HG03196 (cell line): ENCODE results near the gene PRCD.
A peak's percentile ranks its signal among the peaks of the same experiment; 100 is the strongest.
"Not testable (repeated sequence)": the region's sequence is repeated elsewhere in the genome, so short reads cannot be mapped to it uniquely, and the experiment has no call there.

Experiments
- ATAC-seq: cut with Tn5 transposase; IDR thresholded peaks from one replicate; pipeline ENCODE4 v1.9.1; 2021; ENCODE audit not compliant: unreplicated experiment

PRCD gene

DNA sequence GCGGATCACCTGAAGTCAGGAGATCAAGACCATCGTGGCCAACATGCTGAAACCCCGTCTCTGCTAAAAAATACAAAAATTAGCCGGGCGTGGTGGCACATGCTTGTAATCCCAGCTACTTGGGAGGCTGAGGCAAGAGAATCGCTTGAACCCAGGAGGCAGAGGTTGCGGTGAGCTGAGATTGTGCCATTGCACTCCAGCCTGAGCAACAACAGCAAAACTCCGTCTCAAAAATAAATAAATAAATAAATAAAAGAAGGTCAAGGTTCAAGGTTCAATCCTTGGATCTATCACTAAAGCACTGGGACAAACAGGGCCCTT lies 14.4 kb upstream of the PRCD start:
- not testable (repeated sequence) for ATAC-seq

DNA sequence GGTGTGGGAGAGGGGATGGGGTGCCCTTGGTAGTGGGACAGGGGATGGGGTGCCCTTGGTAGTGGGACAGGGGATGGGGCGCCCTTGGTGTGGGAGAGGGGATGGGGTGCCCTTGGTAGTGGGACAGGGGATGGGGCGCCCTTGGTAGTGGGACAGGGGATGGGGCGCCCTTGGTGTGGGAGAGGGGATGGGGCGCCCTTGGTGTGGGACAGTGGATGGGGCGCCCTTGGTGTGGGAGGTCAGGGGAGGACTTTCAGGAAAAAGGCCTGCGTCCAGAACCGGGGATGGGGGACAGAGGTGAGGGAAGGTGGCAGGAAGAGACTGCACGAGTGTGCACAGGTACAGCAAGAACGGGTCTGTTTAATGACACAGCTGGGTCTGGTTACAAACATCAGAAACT lies 12.8 kb upstream of the PRCD start:
- not testable (repeated sequence) for ATAC-seq

DNA sequence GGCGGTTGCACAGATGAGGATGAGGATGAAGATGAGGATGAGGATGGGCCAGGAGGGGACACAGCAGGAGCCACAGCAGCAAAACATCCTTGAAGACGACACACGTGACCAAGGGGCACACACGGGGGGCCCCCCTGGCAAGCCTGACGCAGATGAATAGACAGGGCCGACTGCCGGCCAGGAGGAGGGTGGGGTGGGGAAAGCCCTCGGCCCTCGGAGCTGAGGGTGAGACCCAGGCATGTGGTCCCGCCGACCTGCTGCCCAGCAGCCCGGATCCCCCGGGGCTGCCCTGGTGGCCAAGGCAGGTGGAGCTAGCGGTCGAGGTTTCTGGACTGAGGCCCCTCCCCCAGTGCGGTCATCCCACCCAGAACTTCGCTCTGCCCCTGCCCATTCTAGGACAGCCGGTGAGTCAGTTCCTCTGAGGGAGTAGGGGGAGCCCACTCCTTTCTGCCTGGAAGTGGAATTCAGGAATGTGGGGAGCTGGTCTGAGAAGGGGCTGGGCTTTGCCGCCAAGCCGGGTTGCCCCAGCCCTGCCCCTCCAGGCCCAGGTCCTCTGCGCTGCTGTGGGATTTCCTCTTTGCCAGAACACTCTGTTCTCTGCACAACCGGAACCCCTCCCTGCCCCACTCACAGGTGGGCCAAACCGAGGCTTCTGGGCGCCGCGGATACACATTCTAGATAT lies 12.3 kb upstream of the PRCD start:
- ATAC-seq = peak; percentile 57

DNA sequence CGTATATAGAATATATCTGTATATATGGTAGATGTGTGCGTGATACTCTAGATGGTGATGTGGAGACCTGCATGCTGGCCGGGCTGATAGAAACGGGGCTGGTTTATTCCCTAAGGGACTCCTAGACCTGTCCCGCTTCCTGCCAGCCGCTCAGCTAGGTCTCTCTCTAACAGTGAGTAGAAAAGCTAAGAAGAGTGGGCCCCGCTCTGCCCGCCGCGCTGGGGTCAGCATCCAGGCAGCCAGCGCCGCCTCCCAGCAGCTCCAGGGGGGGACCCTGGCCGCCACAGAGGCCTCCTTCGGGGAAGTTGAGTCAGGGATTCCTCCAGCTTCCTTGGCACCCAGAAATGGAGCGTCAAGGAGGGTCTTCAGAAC lies 11.7 kb upstream of the PRCD start:
- ATAC-seq = peak; percentile 44

DNA sequence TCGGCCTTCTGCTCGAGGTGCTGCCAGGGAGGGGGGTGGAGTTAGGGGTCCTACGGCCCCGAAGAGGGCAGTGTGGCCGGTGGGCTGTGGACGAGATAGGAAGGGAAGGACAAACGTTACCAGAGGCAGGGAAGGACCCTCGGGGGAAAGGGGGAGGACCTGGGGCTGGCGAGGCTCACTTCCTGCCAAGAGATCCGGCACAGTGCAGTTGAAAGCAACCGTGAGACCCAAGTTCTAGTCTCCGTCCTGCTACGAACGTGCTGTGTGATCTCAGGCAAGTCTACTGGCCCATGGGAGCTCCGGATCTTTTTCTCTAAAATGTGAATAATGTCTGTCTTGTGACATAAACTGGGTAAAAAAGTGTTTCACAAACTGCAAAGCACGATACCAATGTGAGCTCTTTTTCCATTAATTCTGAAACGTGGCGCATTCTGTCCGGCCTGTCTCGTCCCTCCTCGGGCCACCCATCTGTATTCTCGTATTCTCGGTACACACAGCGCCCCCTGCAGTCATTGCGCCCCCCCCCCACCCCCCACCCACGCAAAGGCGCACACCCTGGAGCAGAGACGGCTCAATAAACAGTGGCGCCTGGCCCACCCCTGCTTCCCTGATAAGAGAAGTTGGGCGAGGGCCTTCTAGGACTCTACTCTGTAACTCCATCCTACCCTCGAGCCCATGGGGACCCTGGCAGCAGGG lies 11.2 kb upstream of the PRCD start:
- no peak for ATAC-seq

DNA sequence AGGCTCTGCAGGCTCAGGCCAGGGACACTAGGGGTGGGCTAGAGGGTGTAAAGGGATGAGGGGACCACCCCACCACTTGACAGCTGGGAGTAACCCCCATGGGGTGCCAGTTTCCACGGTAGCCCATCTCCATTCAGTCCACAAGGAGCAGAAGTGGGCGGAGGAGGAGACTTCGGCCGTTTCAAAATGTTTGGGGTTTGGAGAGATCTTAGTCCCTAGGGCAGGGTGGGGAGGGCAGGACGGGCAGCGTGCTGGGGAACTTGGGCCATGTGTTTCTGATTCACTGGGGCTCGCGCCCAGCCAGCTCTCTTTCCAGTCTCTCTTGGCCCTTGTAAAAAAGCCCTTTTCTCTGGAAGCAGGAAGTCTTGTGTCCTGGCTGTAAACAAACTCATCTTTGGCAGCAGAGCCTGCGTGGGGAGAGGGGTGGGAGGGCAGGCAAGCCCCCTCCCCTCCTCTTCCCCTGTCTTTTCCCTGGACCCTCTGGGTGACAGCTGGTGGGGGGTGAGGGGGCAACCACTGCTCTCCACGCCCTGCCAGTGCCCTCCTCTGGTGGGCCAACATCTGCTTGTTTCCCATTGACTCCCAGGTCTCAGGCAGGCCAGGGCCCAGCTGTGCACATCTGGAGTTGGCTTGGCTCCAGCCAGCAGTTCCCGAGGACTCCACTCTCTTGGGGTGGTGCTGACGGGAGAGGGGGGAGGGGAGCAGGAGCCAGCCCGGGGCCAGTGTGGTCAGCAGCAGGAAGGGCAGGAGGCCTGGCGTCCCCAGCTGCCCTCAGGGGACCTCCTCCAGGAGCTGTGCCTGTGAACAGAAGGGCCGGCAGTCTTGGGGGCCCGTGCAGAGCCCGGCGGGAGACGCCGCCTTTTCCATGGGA lies 10.4 kb upstream of the PRCD start:
- no peak for ATAC-seq

DNA sequence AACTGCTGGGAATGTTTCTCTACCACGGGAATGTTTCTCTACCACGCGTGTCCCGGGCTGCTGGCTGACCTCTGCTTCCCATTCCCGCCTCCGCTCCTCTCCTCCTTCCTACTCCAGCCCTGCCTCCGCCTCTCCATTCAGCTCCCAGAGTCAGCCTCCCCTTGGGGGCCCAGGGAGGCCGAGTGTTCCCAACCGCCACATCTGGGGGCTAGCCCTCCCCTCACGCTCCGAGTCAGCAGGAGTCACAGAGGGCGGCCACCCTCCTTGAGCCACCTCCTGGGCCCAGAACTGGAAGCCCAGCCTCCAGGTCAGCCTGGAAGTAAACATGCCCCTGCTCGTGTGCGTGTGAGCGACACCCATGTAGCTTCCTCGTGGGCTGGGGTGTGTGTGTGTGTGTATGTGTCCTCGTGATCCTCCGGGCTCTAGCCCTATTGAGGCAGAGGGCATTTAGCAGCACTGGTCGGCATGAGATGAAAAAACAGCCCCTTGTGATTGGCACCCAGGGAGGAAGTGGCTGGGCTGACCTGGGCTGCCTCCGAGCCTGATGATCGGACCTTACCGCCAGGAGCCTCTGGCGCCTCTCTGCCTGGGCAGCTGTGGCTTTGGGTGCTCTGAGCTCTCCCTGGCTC lies 9.6 kb upstream of the PRCD start:
- no peak for ATAC-seq

DNA sequence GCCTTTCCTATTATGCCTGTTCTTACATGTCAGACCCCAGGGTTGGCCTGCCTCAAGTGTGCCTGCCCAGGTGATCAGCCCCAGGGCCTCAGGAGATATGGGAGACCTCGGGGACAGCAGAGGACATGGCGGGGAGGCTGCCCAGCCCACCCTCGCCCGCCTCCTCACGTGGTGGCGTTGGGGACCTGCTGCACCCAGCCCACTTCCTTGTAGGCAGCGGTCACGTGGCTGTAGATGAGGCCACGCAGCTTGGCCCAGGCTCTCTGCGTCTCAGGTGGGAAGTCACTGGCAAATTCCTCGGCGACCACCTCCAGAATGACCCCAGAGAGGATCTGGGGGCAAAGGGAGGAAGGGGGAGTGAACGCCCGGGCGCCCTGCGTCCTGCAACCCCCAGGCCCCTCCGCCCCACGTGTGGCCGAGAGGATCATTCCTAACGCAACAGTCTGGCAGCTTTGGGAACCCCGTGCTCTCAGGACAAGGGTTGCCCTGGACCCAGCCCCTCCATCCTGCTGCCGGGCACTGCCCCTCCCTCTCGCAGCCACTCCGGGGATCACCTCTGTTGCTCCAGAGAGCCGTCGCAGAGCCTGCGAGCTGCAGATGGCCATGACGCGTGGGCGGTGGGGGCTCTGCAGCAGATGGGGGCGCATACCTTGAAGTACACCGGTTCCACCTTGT lies 8.9 kb upstream of the PRCD start:
- no peak for ATAC-seq

DNA sequence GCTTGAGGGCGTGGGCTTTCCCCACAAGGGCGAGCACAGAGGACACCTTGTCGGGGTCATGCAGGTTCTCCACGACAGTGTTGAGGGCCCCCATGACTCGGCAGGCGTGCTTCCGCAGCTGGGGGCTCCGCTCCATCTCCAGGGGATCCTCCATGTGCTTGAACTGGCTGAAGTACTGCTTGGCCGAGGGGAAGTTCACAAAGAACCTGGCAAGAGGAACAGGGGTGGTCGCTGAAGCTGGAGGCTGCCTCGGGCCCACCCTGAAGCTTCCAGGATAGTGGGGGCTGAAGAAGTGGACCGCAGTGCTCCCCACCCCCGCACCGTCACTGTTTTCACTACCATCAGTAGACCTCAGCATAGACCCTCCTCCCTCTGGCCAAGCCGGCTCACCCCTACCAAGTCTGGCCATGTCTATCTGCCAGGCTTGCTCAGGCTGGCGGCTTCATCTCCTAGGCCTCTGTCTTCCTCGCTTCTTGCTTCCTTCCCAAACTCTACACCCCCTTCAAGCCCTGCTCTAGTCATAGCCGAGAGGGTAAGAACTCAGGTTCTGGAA lies 8.3 kb upstream of the PRCD start:
- ATAC-seq = no peak

DNA sequence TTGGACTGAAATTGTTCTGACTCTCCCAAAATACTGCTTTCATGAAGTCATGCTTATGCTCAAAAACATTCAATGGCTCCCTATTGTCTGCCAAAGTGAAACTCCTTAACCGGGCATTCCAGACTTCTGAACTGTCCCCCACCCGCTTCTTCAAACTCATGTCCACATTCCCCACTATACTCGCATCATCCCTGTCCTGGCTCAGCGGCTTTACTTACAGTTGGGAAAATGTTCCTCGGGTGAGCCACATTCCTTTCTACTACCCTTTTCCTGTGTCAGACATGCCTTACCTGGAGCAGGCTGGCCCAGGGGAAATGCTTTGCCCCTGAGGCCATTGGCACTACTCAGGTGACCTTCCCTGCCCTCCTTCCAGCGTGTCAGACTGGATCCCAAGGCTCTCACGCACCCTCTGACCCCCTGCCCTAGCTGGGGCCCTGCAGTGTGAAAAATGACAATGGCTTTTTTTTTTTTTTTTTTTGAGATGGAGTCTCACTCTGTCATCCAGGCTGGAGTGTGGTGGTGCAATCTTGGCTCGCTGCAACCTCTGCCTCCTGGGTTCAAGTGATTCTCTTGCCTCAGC lies 7.7 kb upstream of the PRCD start:
- ATAC-seq = no peak

DNA sequence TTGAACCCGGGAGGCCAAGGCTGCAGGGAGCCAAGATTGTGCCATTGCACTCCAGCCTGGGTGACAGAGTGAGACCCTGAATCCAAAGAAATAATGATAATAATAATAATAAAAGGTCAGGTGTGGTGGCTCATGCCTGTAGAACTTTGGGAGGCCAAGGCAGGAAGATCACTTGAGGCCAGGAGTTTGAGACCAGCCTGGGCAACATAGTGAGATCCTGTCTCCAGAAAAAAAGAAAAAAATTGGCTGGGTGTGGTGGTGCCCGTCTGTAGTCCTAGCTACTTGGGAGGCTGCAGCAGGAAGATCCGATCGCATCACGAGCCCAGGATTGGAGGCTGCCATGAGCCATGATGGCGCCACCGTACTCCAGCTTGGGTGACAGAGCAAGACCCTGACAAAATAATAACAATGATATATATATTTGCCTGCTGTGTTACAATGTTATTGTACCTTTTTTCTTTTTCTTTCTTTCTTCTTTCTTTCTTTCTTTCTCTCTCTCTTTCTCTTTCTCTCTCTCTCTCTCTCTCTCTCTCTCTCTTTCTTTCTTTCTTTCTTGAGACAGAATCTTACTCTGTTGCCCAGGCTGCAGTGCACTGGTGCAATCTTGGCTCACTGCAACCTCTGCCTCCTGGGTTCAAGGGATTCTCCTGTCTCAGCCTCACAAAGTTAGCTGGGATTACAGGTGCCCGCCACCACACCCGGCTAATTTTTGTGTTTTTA lies 6.0 kb upstream of the PRCD start:
- ATAC-seq = not testable (repeated sequence)

DNA sequence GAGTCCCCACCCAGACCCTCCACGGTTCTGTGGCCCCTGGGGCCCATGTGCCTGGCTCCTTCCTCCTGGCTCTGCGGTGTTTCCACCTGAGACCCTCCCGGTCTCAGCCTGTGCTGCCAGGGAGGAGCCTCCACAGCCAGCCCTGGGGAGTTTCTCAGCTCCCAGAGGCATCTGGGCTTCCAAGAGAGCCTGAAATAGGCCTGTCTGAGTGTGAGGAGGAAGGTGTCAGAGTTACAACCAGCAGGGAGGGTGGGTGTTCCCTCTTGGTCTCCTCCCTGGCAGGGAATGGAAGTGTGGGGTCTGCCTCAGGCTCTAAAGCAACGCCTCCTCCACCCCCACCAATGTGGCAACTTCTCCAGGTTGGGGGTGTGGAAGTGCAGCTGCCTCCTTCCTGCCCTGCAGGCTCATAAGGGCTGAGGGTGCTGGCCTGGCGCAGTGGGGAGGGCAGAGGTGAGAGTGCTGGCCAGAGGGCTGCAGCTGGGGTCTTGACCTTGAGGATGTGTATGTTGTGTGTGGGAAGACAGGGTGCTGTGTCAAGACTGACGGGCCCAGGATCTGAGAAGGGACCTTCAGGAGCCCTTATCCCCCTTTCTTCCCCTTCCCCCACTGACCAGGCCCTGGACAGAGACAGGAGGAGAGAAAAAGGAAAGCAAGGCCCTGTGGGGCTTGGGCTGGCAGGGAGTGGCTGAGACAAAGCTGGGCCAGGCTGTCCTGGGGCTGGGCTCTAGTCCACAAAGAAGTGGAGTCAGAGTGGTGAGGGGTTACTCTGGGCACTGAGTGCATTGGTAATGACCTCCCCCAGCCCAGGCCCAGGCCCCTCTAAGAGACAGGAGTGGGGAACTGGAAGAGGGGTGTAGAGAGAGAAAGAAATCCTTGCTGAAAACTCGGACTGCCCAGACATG lies 4.8 kb upstream of the PRCD start:
- ATAC-seq = no peak

DNA sequence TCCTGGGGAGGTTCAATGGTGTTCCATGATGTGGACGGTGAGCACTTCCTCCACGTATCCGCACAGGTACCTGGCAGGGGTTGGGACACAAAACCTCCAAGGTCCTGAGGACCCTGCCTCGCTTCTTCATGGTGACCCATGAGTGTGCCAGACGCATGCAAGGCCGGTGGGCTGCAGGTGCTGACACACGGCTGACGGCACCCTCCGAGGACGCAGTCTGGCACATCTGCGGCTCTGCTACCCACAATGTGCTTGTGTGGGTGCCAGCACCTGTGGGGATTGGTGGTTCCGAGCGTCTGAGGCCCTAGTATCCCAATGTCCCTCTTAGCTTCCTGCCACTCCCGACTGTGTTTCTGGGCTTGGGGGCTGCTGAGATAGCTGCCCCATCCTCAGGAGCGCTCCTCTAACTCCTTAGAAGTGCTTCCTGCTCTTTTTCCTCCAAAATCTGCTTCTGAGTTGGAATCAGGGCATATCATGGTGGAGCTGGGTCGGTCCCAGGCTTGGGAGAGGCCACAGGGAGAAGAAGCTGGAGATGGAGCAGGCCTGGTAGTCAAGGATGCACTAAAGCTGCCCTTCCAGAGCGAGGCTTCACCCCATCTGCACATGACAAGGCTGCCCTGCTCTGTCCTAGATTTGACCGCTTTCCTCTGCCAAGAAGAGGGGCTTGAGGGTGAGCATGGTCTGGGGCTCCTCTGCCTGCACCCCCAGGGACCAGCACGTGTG lies 3.9 kb upstream of the PRCD start:
- no peak for ATAC-seq

DNA sequence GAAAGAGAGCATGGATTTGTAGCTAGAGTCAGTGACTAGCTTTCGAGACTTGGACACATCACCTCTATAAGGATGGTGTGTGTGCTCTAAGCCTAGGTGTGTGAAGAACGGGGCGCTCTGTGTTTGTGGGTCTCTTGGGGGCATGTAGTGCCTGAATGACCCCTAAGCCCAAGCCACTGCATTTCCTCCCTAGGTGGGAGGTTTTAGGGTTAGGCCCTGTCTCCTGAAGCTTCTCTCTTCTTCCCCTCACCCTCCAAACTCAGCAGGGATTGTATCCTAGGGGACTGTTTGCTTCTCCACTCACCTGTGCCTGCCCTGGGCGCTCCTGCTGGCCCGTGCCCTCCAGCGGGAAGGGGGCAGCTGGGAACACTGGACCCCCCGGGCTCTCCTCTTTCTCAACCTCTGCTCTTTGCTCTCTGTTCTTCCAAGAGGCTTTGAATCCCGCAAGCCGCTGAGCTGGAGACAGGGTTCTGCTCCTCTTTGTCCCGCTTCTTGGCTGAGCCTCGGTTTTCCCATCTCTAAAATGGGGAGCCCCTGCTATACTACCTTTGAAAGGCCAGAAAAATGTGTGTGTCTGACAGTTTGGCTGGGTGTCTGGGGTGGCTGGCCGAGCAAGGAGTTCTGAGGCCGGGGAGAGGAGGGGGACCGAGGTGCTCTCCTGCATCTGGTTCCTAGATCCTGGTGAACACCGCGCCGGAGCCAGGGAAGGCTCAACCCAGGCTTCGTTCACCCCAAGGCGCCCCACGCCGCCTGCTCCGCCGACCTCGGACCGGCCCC lies 3.1 kb upstream of the PRCD start:
- no peak for ATAC-seq

DNA sequence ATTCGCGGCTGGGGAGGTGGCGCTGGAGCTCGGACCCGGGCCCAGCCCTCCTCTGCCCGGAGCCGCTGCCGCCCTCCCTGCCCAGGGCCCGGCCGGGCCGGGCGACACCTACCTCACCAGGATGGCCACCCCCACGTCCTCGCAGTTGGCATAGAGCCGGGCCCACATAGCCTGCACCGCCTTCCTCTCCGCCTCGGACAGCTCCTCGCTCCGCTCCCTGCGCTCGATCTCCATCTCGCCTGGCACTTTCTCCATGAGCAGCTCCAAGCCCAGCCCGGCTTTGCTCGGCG lies 2.6 kb upstream of the PRCD start:
- ATAC-seq = no peak

DNA sequence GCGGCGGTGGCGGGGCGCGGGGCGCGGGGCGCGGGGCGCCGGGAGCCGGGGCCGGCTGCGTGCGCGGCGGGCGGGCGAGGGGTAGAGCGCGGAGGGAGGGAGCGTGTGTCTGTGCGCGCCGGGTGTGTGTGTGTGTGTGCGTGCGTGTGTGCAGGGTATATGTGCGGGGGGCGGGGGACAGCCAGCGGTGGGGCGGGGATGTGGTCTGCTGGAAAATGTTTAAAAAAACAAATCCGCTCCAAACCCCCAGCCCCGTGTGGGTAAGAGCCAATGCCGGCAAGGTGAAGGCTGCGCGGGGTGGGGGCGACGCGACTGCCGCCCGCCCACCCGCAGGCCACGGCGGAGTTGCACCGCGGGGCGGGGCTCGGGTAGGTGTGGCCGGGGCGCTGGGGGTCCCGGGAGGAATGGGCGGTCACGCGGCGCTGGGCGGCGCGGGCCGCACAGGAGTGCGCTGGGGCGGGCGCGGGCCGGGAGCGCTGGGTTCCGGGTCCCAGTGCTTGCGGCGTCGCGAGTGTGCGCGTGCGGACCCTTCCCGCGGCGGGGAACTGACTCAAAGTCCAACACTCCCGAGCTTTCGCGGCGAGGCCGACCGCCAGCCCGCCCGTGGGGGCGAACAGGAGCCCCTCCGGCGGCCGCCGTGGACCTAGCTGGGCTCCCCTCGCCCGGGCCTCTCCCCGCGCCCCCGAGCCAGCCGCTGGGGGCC lies 2.1 kb upstream of the PRCD start, which contains the start of gene CYGB:
Gene CYGB, minus strand, starts transcription at position 132 of the 703 bp plus-strand sequence. CDS start 167 bp downstream, outside the sequence.
- ATAC-seq = no peak
